ENCODE measurements around the gene KLLN.
"Not testable (repeated sequence)": the region's sequence is repeated elsewhere in the genome, so short reads cannot be mapped to it uniquely, and the experiment has no call there.

Gene KLLN

DNA sequence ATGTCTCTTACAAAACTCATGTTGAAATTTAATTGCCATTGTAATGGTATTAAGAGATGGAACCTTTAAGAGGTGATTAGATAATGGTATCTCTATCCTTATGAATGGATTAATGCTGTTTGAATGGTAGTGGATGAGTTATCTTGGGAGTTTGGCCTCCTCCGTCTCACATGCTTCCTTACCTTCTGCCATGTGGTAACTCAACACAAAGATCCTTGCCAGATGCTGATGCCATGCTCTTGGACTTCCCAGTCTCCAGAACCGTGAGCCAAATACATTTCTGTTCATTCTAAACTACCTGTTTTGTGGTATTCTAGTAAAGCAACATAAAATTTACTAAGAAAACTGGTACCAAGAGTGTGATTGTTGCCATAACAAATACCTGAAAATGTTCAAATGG lies 23.3 kb upstream of the KLLN start:
- H3K4me3 ChIP-seq (ENCODE audit: low read depth, low read length), result no peak overlapping the region
- DNase-seq (ENCODE audit: low read depth, low spot score), result no peak
- in situ Hi-C loops (cut with HindIII; ENCODE audit: low sequenced_read_pairs), result no loop called here
- TF ChIP-seq, protein P1, sequence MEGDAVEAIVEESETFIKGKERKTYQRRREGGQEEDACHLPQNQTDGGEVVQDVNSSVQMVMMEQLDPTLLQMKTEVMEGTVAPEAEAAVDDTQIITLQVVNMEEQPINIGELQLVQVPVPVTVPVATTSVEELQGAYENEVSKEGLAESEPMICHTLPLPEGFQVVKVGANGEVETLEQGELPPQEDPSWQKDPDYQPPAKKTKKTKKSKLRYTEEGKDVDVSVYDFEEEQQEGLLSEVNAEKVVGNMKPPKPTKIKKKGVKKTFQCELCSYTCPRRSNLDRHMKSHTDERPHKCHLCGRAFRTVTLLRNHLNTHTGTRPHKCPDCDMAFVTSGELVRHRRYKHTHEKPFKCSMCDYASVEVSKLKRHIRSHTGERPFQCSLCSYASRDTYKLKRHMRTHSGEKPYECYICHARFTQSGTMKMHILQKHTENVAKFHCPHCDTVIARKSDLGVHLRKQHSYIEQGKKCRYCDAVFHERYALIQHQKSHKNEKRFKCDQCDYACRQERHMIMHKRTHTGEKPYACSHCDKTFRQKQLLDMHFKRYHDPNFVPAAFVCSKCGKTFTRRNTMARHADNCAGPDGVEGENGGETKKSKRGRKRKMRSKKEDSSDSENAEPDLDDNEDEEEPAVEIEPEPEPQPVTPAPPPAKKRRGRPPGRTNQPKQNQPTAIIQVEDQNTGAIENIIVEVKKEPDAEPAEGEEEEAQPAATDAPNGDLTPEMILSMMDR (IDR thresholded peaks at IDR 0.05; ENCODE audit: low read depth, low read length), result no peak

DNA sequence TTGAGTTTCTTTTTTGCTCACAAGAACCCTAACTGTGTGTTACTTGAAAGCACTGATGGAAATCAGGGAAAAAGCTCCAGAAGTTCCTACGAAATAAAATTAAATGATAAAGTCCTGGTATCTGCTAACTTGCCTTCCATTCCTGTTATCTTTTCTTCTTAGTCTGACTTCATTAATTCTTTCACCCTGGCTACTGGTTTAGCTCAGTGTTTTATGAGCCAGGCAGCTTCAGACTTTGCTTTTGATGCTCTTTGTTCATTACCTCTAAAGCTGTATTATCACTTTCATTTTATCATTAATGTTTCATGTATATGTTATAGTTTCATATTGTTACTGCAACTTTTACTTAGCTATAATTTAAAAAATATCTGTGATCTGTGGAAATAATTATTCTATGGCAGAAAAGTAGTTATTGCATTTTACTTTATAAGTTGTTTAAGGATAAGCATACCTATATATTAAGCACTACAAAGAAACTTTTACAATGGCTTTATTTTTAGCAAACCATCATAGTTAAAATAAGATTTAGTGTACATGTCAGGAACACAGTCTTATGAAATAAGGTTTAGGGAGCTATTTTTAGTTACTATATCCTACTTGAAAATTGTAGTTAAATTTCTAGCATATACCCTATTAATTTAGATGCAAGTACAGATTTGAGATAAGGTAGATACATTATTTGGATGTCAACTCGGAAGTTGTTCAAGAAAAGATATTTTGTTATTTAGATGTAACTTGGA lies 19.4 kb upstream of the KLLN start:
- TF ChIP-seq, protein P1 (IDR thresholded peaks at IDR 0.05; ENCODE audit: low read depth, low read length), result no peak
- DNase-seq (ENCODE audit: low read depth, low spot score), result no peak
- H3K4me3 ChIP-seq (ENCODE audit: low read depth, low read length), result no peak overlapping the region
- in situ Hi-C loops (cut with HindIII; ENCODE audit: low sequenced_read_pairs), result no loop called here

DNA sequence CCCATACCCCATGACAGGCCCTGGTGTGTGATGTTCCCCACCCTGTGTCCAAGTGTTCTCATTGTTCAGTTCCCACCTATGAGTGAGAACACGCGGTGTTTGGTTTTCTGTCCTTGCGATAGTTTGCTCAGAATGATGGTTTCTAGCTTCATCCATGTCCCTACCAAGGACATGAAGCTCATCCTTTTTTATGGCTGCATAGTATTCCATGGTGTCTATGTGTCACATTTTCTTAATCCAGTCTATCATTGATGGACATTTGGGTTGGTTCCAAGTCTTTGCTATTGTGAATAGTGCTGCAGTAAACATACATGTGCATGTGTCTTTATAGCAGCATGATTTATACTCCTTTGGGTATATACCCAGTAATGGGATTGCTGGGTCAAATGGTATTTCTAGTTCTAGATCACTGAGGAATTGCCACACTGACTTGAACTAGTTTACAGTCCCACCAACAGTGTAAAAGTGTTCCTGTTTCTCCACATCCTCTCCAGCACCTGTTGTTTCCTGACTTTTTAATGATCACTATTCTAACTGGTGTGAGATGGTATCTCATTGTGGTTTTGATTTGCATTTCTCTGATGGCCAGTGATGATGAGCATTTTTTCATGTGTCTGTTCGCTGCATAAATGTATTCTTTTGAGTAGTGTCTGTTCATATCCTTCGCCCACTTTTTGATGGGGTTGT lies 18.2 kb upstream of the KLLN start:
- DNase-seq (ENCODE audit: low read depth, low spot score), result not testable (repeated sequence)

DNA sequence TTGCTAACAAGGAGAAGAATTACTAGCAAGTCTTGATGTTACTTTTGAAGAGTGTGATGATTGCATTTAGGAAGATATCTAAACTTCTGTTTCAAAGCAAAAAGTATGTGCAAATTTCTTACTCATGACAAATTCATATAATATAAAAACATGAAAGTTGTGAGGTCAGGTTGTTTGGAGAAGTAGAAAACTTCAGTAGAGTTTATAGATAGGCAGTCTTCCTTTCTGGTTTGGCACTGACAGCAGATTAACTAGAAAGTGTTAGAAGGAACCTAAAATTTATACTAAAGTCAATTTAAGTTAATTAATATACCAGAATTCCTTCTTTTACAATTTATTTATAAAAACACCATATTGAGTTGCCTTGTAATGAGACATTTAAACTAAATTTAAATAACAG lies 17.0 kb upstream of the KLLN start:
- in situ Hi-C loops (cut with HindIII; ENCODE audit: low sequenced_read_pairs), result no loop called here
- no peak for DNase-seq (ENCODE audit: low read depth, low spot score)
- H3K4me3 ChIP-seq (ENCODE audit: low read depth, low read length), result no peak overlapping the region
- TF ChIP-seq, protein P1 (IDR thresholded peaks at IDR 0.05; ENCODE audit: low read depth, low read length), result no peak

More for the DNA sequence above, 18.2 kb upstream of the KLLN start:
- H3K4me3 ChIP-seq (ENCODE audit: low read depth, low read length); in situ Hi-C loops (cut with HindIII; ENCODE audit: low sequenced_read_pairs): not testable (repeated sequence)

DNA sequence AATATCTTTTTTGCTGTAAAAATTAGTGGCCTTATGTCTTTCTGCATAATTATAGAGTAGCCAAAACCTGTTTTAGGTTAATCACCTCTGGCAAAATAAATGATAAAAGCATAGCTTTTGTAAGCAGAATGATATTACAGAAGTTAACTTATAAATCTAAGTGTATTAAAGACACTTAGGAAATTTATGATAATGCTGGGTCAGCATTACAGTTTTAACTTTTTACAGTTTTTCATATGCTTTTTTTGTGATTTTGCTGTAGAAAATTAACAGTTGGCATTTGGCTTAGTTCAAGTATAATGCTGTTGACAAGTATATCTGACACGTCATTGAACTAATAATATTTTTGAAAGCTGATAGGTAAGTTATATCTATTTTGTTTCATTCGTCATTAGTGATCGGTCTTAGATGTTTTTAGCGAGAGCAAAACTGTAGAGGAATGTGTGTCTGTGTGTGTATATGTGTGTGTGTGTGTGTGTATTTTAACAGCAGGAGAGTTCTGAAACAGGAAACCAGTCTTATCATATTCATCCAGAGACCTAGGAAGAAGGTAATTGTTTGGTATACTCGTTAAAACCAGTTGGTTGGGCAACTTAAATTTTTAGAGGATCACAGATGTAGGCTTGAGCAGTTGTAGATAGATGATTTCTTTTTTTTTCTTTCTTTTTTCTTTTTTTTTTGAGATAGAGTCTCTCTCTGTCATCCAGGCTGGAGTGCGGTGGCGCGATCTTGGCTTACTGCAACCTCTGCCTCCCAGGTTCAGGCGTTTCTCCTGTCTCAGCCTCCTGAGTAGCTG lies 15.5 kb upstream of the KLLN start:
- TF ChIP-seq, protein P1 (IDR thresholded peaks at IDR 0.05; ENCODE audit: low read depth, low read length), result no peak
- peak; percentile 57 for DNase-seq (ENCODE audit: low read depth, low spot score)
- in situ Hi-C loops (cut with HindIII; ENCODE audit: low sequenced_read_pairs), result no loop called here
- no peak overlapping the region for H3K4me3 ChIP-seq (ENCODE audit: low read depth, low read length)

DNA sequence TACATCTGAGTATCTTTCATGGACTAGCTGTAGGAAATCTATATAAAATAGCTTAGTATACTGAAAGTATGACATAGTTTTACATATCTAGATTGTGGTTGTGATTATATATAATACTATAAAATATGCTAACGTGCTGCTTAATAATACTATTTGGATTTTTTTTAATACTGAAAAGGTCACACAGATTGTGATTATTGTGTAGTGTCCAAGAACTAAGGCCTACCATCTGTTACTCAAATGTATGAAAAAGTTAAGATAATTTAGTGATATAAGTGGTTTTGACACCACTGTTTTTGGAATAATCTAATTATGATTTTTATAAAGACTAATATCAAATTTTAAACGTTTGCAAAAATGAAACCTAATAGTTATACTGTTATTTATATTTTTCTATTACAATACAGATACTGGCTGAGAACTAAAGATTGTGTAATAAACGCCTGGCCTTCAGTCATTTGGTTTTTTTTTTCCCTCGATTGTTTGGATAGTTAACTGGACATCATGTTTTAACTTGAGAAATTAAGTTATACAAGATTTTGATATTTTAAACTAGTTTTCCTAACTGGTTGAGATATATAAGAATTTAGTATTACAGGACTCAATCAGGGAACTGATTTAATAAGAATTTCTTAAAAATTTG lies 12.7 kb upstream of the KLLN start:
- no peak overlapping the region for H3K4me3 ChIP-seq (ENCODE audit: low read depth, low read length)
- no peak for DNase-seq (ENCODE audit: low read depth, low spot score)
- in situ Hi-C loops (cut with HindIII; ENCODE audit: low sequenced_read_pairs), result no loop called here
- TF ChIP-seq, protein P1 (IDR thresholded peaks at IDR 0.05; ENCODE audit: low read depth, low read length), result no peak

All from astrocyte of the spinal cord (primary cell).